Breast epithelium (tissue), 4 donors: Measurements from ENCODE around the gene LRRFIP2. TPM values are rescaled to one million over a fixed set of nuclear protein-coding genes. Genes with fewer than 3 reads are reported as not detected.

ENCODE experiments used
- DNase-seq, 2 donors: peaks; one replicate each; pipeline ENCODE4 v3.0.0-alpha.2; 2019; ENCODE audit warnings: low spot score in 2 of 2
- H3K27ac ChIP-seq, 2 donors: fragments of 200-600 bp; sonication (generic) in 1 of 2; one replicate each; pipeline ENCODE4 v1.5.1; 2016 to 2019; ENCODE audit warnings: mild to moderate bottlenecking in 1 of 2
- H3K27me3 ChIP-seq, 2 donors: fragments of 200-600 bp; sonication (generic) in 1 of 2; one replicate each; pipeline versions ENCODE4 v1.5.1 to v1.6.0; 2017 to 2019; ENCODE audit warnings: control low read depth in 1 of 2, mild to moderate bottlenecking in 1 of 2
- H3K36me3 ChIP-seq: fragments of 200-600 bp; one replicate; pipeline ENCODE4 v1.5.1; 2019
- H3K4me1 ChIP-seq, 2 donors: fragments of 200-600 bp; sonication (generic); one replicate each; pipeline ENCODE4 v1.5.1; 2016 to 2019; ENCODE audit warnings: control low read depth in 1 of 2
- H3K4me3 ChIP-seq, 3 donors: fragments of 200-600 bp; sonication (generic); 1 replicate in 2 of 3; 2 replicates in 1 of 3; pipeline ENCODE4 v1.5.1; 2016 to 2019; ENCODE audit warnings: mild to moderate bottlenecking in 3 of 3, moderate library complexity in 2 of 3
- H3K9me3 ChIP-seq, 2 donors: fragments of 200-600 bp; sonication (generic) in 1 of 2; one replicate each; pipeline ENCODE4 v1.5.1; 2016 to 2019; ENCODE audit warnings: control low read depth in 1 of 2
- POLR2A ChIP-seq: fragments of 450-650 bp; IDR thresholded peaks from one replicate; pipeline ENCODE4 v1.6.1; 2016; ENCODE audit warnings: antibody characterized with exemption, mild to moderate bottlenecking, moderate library complexity
- POLR2AphosphoS5 ChIP-seq, 3 donors: sonication (generic); formaldehyde crosslinking; IDR thresholded peaks; one replicate each; pipeline ENCODE4 v1.6.1; 2017; ENCODE audit warnings: antibody characterized with exemption in 3 of 3
- intact Hi-C: fragments of 100-400 bp; cut with DNase I; formaldehyde crosslinking; loops from one replicate; pipeline ENCODE4 v1.15.1; 2023; ENCODE audit warnings: low total_unique reads
- total RNA-seq, 3 donors: library from RNA; depleted of rRNA; stranded (reverse); fragments of >200 nt; gene quantifications; one replicate each; pipeline ENCODE4 v1.1.0, GENCODE V29; 2016
- TF ChIP-seq, protein P1 (sequence below), 3 donors: fragments of 450-650 bp; IDR thresholded peaks; one replicate each; pipeline ENCODE4 v1.5.1; 2016 to 2017; ENCODE audit warnings: antibody characterized with exemption in 3 of 3, mild to moderate bottlenecking in 3 of 3, moderate library complexity in 3 of 3

The LRRFIP2 gene
- total RNA-seq, 3 donors from 2014 or later = 50.2 to 65.9 (median 65.9) TPM

DNA sequence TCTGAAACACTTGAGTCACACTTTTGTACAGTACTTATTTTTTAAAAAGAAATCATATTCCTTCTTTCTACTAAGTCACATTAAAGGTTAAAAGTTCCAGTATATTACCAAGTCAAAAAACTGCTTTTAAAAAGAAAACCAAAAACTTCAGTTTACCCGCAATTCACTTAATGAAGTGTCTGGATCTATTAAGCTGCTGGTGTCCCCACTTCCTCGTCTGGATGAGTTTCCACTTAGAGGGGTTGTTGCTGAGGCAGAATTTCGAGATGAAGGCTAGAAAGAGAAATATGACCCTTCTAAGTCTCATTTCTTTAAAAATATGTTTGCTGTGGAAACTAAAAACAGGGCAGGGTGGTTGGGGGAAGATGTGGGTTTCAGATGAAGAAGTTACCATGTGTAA lies 79.7 kb downstream of the LRRFIP2 start:
- no peak overlapping the region for H3K4me3 ChIP-seq
- TF ChIP-seq, protein P1, sequence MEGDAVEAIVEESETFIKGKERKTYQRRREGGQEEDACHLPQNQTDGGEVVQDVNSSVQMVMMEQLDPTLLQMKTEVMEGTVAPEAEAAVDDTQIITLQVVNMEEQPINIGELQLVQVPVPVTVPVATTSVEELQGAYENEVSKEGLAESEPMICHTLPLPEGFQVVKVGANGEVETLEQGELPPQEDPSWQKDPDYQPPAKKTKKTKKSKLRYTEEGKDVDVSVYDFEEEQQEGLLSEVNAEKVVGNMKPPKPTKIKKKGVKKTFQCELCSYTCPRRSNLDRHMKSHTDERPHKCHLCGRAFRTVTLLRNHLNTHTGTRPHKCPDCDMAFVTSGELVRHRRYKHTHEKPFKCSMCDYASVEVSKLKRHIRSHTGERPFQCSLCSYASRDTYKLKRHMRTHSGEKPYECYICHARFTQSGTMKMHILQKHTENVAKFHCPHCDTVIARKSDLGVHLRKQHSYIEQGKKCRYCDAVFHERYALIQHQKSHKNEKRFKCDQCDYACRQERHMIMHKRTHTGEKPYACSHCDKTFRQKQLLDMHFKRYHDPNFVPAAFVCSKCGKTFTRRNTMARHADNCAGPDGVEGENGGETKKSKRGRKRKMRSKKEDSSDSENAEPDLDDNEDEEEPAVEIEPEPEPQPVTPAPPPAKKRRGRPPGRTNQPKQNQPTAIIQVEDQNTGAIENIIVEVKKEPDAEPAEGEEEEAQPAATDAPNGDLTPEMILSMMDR (IDR thresholded peaks at IDR 0.05) = no peak
- TF ChIP-seq POLR2A (no peak), POLR2AphosphoS5 (IDR thresholded peaks at IDR 0.05) (no peak)
- no peaks in the 10 kb centered on the region for H3K36me3 ChIP-seq
- no peak for DNase-seq
- H3K27ac ChIP-seq = no peak overlapping the region
- intact Hi-C loops = no loop called here
- H3K4me1 ChIP-seq = no peaks in the 10 kb centered on the region
- H3K27me3 ChIP-seq = no peaks in the 10 kb centered on the region
- no peaks in the 10 kb centered on the region for H3K9me3 ChIP-seq

DNA sequence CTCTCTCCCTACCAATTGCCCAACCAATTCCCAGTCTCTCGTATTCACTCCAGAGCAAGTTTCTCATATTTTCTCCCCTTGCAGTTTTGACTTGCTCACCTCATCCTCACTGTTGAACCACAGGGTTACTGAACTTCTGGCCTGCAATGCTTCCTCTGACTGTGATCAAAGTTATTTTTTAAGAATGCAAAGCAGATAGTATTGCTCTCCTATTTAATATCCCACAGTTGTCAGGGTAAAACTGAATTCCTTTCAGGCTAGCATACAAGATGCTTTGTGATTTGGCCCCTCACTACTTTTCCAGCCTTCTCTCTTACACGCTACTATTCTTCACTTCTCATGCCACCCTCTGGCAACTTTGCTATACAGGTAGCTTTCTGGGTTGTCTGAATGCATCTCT lies 80.9 kb downstream of the LRRFIP2 start:
- Histone ChIP-seq H3K27me3 (no peaks in the 10 kb centered on the region), H3K4me3 (no peak overlapping the region), H3K9me3 (no peaks in the 10 kb centered on the region), H3K27ac (no peak overlapping the region), H3K36me3 (no peaks in the 10 kb centered on the region), H3K4me1 (no peaks in the 10 kb centered on the region)
- intact Hi-C loops = no loop called here
- TF ChIP-seq POLR2A (no peak), POLR2AphosphoS5 (IDR thresholded peaks at IDR 0.05) (no peak)
- TF ChIP-seq, protein P1 (IDR thresholded peaks at IDR 0.05) = no peak
- no peak for DNase-seq

DNA sequence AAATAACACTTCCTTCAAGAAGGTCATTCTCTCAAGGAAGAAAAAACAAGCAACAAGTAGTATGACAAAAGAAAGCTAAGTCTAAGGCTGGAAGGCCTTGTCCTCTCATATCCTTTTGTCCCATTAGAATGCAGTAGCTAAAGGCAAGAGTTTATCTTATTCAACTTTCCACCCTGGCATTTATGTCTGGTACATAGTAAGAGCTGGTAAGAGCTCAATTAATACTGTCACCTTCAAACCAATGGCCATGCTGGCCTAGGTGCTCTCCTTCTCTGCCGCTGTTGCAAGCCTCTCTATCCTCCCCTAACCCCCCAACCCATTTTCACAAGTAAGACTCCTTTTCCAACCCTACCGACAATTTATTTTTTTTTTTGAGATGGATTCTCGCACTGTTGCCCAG lies 81.9 kb downstream of the LRRFIP2 start:
- H3K36me3 ChIP-seq = no peaks in the 10 kb centered on the region
- H3K9me3 ChIP-seq = no peaks in the 10 kb centered on the region
- H3K4me1 ChIP-seq = no peaks in the 10 kb centered on the region
- intact Hi-C loops = no loop called here
- no peak overlapping the region for H3K27ac ChIP-seq
- DNase-seq = no peak
- H3K27me3 ChIP-seq = no peaks in the 10 kb centered on the region
- no peak for TF ChIP-seq POLR2AphosphoS5 (IDR thresholded peaks at IDR 0.05)
- TF ChIP-seq, protein P1 (IDR thresholded peaks at IDR 0.05) = no peak
- no peak for TF ChIP-seq POLR2A
- no peak overlapping the region for H3K4me3 ChIP-seq

DNA sequence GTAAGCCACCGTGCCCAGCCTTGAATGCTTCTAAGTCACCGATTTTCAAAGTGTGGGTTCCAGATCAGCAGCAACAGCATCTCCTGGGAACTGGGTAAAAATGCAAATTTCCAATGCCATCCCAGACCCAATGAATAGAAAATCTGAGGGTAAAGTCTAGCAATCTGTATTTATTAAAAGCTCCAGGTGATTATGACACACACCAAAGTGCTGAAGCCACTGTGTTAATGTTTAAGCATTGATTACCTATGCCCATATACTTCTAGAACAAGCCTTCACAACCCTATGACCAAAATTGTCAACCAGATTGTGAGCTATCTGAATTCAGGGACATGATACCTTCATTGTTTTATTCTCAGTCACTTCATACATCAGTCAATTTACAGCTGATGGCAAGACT lies 86.5 kb downstream of the LRRFIP2 start:
- no peaks in the 10 kb centered on the region for H3K27me3 ChIP-seq
- DNase-seq = no peak
- no peaks in the 10 kb centered on the region for H3K36me3 ChIP-seq
- no peaks in the 10 kb centered on the region for H3K9me3 ChIP-seq
- no peaks in the 10 kb centered on the region for H3K4me1 ChIP-seq
- H3K4me3 ChIP-seq = no peak overlapping the region
- TF ChIP-seq POLR2A (no peak), POLR2AphosphoS5 (IDR thresholded peaks at IDR 0.05) (no peak)
- TF ChIP-seq, protein P1 (IDR thresholded peaks at IDR 0.05) = no peak
- H3K27ac ChIP-seq = no peak overlapping the region
- intact Hi-C loops = no loop called here

DNA sequence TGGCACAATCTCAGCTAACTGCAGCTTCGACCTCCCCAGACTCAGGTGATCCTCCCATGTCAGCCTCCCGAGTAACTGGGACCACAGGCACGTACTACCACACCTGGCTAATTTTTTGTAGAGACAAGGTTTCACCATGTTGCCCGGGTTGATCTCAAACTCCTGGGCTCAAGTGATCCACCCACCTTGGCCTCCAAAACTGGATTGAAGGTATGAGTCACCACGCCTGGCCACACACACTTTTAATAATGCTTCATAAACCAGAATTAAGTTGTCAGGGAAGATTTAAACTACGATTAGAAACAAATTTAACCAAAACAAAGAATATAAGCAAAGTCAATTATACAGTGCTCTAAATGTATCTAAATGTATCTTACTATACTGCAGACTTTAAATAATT lies 87.5 kb downstream of the LRRFIP2 start:
- intact Hi-C loops = no loop called here
- TF ChIP-seq, protein P1 (IDR thresholded peaks at IDR 0.05) = no peak
- no peak for TF ChIP-seq POLR2AphosphoS5 (IDR thresholded peaks at IDR 0.05)
- no peak for TF ChIP-seq POLR2A
- H3K4me3 ChIP-seq = no peak overlapping the region
- no peak overlapping the region for H3K27ac ChIP-seq
- H3K4me1 ChIP-seq = no peaks in the 10 kb centered on the region
- H3K36me3 ChIP-seq = no peaks in the 10 kb centered on the region
- no peaks in the 10 kb centered on the region for H3K27me3 ChIP-seq
- H3K9me3 ChIP-seq = no peaks in the 10 kb centered on the region
- DNase-seq = no peak
